G401 (cell line): ENCODE data around the gene YBX2. TPM values are rescaled to one million over a fixed set of nuclear protein-coding genes. Genes with fewer than 3 reads are reported as not detected.
"Not testable (repeated sequence)": the region's sequence is repeated elsewhere in the genome, so short reads cannot be mapped to it uniquely, and the experiment has no call there.

Source experiments
- DNase-seq: peaks from one replicate; pipeline ENCODE4 v3.0.0-alpha.2; 2015; ENCODE audit warnings: low spot score
- in situ Hi-C: cut with HindIII; loops from 2 replicates; pipeline ENCODE4 v1.10.0; 2016; ENCODE audit warnings: low sequenced_read_pairs, mixed read lengths
- total RNA-seq: library from RNA; depleted of rRNA; stranded (reverse); fragments of >200 nt; shearing (Covaris generic); gene quantifications from 2 replicates; pipeline ENCODE4 v1.2.3, GENCODE V29; 2014

YBX2 gene
- total RNA-seq, 1 experiment from 2014 or later, result 20.5 TPM

DNA sequence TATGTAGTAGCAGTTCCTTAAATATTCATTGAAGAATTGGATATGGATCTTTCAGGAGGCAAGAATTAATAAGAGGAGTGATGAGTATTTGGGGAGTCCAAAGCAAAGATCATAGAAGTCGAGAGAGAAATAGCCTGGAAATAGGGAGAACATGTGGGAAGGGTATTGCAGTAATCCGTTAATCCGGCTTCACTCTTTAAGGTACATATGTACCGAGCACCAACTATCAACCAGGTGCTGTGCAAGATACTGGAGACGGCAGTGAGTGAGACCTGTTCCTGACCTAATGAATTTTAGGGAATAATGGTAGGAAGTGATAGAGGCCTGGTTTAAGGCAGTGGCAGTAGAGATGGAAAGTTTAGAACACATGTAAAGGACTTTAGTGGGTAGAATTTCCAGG, 41.4 kb downstream of the YBX2 start:
- in situ Hi-C loops, result no loop called here
- DNase-seq, result no peak

GRCh38 chr17:7252176-7253043, 42.0 kb downstream of the YBX2 start, which contains the start of gene ELP5:
ELP5 (plus strand) TSS chr17:7252215; CDS start chr17:7252551, 336 bp downstream.
- in situ Hi-C loops, result no loop called here
- DNase-seq, result peak; percentile 93

DNA sequence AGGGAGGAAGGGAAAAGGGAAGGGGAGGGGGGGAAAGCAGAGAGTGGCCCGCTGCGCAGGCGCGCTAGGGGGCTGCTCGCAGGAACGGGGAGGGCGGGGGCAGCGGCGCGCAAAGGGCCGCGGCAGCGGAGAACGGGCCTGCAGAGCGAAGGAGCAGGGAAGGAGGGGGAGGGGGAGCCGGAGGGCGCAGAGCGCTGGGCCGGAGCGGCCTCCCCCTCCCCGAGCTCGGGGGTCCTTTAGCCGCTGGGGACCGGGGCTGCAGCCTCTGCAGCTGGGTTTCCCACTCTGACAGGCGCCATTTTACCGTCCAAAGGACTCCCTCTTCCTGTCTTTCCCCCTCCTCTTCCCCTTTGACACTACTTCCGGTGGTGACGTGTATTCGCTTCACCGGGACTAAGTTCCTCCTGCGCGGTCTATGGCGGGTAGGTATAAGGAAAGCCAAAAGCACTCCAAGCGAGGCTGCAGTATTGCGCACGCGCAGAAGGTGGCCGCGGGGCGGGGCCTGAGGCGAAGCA, 42.7 kb downstream of the YBX2 start, which contains the start of gene CTDNEP1:
TSS of gene CTDNEP1 (minus strand) at position 74 of the 515 bp plus-strand sequence. CDS start 438 bp downstream, outside the sequence.
- DNase-seq, result peak; percentile 100
- in situ Hi-C loops, result no loop called here

- no peak for DNase-seq
- in situ Hi-C loops, result no loop called here
Measured at GRCh38 chr17:7250695-7251627, 43.5 kb downstream of the YBX2 start.

DNA sequence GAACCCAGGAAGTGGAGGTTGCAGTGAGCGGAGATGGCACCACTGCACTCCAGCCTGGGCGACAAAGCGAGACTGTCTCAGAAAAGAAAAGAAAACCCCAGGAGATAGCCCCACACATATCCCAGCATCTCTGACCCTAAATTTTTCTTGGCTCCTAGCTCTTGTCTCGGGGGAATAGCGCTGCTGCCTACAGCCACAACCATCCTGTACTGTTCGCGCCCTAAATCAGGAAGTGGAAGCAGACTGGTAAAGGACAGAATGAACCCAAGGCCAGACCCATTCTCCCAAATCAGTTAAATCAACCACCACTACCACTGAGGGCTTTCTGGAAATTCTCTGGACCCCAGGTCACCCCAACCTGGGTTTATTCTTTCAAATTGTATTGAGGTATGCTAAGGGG, 44.6 kb downstream of the YBX2 start:
- DNase-seq, result no peak
- in situ Hi-C loops, result no loop called here

- no peak for DNase-seq
- in situ Hi-C loops, result no loop called here
Measured at GRCh38 chr17:7249214-7249613, 45.2 kb downstream of the YBX2 start.

DNA sequence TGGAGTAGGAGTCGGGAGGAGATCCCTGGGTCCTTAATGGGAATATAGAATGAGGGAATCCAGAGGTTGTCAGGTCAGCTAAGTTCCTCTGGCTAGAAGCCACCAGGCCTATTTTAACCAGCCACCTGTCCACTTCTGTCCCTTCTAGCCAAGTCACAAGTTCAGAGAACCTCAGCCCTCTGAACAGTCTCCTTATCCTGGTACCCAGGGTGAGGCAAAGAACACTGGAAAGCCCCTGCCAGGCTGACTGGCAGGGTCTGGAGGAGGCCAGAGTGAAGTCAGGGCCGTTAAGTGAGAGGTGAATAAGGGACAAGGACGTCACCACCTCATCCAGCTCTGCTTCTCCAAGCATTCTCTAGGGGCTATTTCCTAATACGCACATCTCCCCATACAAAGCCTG, 45.6 kb downstream of the YBX2 start:
- DNase-seq, result no peak
- in situ Hi-C loops, result no loop called here

- no peak for DNase-seq
- in situ Hi-C loops, result no loop called here
Measured at GRCh38 chr17:7246779-7247178, 47.7 kb downstream of the YBX2 start.

DNA sequence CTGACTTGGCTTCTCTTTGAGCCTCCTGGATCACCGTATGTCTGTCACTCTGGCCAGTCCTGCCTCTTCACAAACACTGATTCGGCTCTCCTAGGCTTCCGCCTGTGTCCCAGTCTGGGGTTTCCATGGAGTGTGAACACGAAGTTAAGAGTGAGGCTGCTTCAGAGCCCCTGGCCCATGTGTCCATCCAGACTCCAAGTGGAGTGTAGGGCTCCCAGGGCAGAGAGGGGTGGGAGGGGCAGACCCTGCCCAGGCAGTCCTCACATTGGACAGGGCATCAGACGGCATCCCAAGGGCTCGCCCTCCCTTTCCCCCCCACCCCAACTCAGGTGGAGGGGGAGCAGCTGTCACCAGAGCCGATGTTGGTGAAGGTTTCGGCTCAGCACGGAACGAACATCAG, 50.6 kb downstream of the YBX2 start:
- DNase-seq, in situ Hi-C loops: not testable (repeated sequence)

DNA sequence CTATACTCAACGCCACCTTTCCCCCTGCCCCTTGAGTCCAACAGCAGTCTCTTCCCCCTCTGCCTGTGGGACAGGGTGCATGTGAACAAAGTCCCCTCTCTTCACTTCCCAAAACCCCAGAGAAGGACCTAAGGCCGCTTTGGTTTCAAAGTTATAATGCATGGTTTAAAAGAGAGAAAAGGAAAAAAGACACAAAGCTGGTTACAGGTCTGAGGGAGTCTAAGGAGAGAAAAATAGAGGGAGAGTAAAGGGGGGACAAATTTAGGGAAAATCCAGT, 51.0 kb downstream of the YBX2 start:
- in situ Hi-C loops, result no loop called here
- no peak for DNase-seq

GRCh38 chr17:7242717-7243452, 51.6 kb downstream of the YBX2 start:
- in situ Hi-C loops, result no loop called here
- peak; percentile 93 for DNase-seq

- DNase-seq, result peak; percentile 97
- in situ Hi-C loops, result no loop called here
Measured at GRCh38 chr17:7241783-7242716, 52.4 kb downstream of the YBX2 start, which contains the start of gene GABARAP. GABARAP (minus strand) TSS chr17:7242449; CDS start chr17:7242330, 119 bp downstream.

GRCh38 chr17:7241090-7241733, 53.2 kb downstream of the YBX2 start:
- in situ Hi-C loops, result no loop called here

DNA sequence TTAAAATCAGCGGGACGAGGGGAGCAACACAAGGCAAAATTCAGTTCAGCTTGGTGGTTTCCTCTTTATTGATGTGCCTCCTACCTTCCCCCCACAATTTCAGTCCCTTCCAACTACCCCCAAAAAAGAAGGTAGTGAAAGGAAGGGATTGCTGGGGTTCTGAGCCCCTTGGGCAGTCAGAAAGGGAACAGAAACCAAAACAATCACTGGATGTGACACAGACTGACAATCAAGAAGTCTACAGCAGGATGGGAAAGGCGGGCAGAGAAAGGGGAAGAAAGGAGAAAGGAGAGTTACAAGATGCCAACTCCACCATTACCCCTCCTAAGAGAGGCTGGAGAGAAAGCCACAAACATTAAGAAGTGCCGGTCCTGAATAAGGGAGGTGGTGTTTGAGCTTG, 54.1 kb downstream of the YBX2 start:
- in situ Hi-C loops, result no loop called here
- DNase-seq, result no peak

More at GRCh38 chr17:7241090-7241733, 53.2 kb downstream of the YBX2 start:
- no peak for DNase-seq

GRCh38 chr17:7239091-7240027, 55.1 kb downstream of the YBX2 start, which contains the start of gene PHF23:
PHF23 (minus strand) TSS chr17:7239457; CDS start chr17:7239279, 178 bp downstream.
- DNase-seq, result peak; percentile 100
- in situ Hi-C loops, result no loop called here

GRCh38 chr17:7238420-7239090, 55.9 kb downstream of the YBX2 start:
- in situ Hi-C loops, result no loop called here
- DNase-seq, result peak; percentile 16
